Endothelial cell of umbilical vein (primary cell): Measurements from ENCODE around the gene DIAPH3. TPM values are rescaled to one million over a fixed set of nuclear protein-coding genes. Genes with fewer than 3 reads are reported as not detected.

ENCODE experiments used
- BruUV-seq: library from RNA; stranded (reverse); fragments of 400-500 nt; replicated peaks from 2 replicates; lab custom pipeline; 2021; lab: Mats Ljungman, UMichigan
- CTCF ChIA-PET: fragments of 300-600, 350-600 bp; sonication (Branson Sonifier 250); formaldehyde crosslinking; loops from one replicate; lab custom pipeline; 2021; ENCODE audit warnings: antibody characterized with exemption, inconsistent platforms; lab: Charles Lee
- POLR2A ChIA-PET: fragments of 300-600, 350-600 bp; sonication (Branson Sonifier 250); formaldehyde crosslinking; loops from one replicate; lab custom pipeline; 2021; ENCODE audit warnings: antibody characterized with exemption, inconsistent platforms; lab: Charles Lee
- DNase-seq: peaks from one replicate; pipeline ENCODE4 v3.0.0-alpha.2; 2011; ENCODE audit warnings: low read depth, low spot score
- FAIRE-seq: peaks from 2 replicates; lab custom pipeline; 2011; peaks lifted over from hg19 to GRCh38; lab: Jason Lieb, UNC
- H2AFZ ChIP-seq: 2 replicates; pipeline ENCODE4 v1.6.0; 2012; ENCODE audit warnings: low read depth, low read length, control low read depth, inconsistent platforms
- H3K27ac ChIP-seq: 2 replicates; pipeline ENCODE4 v1.5.1; 2011; ENCODE audit warnings: low read depth, mild to moderate bottlenecking, control low read depth, low read length, moderate library complexity; ENCODE audit not compliant: insufficient read depth
- H3K27me3 ChIP-seq, 2 experiments: 2 replicates each; pipeline versions ENCODE4 v1.6.0 to v1.6.1; 2011; ENCODE audit warnings: low read length in 2 of 2, mixed read lengths in 1 of 2; ENCODE audit not compliant: control insufficient read depth in 2 of 2, insufficient read depth in 2 of 2
- H3K36me3 ChIP-seq, 2 experiments: 2 replicates in 1 of 2; 3 replicates in 1 of 2; pipeline ENCODE4 v1.5.1; 2011; ENCODE audit warnings: low read length in 2 of 2, mild to moderate bottlenecking in 1 of 2, moderate library complexity in 1 of 2; ENCODE audit not compliant: control insufficient read depth in 2 of 2, insufficient read depth in 2 of 2; ENCODE audit errors: extremely low read depth in 1 of 2
- H3K4me1 ChIP-seq: 3 replicates; pipeline ENCODE4 v1.5.1; 2011; ENCODE audit warnings: mild to moderate bottlenecking, low read length; ENCODE audit not compliant: control insufficient read depth, insufficient read depth; ENCODE audit errors: extremely low read depth
- H3K4me2 ChIP-seq: 2 replicates; pipeline ENCODE4 v1.6.1; 2011; ENCODE audit warnings: low read length, control low read depth, mixed read lengths; ENCODE audit not compliant: insufficient read depth
- H3K4me3 ChIP-seq, 3 experiments: fragments of 200-600 bp in 1 of 3; sonication (generic), shearing (Covaris generic) in 1 of 3; replicated peaks in 1 of 3; 2 replicates each; pipeline ENCODE4 v1.5.1; 2011 to 2016; ENCODE audit warnings: control low read depth in 3 of 3, low read length in 3 of 3, mild to moderate bottlenecking in 2 of 3, inconsistent platforms in 1 of 3, low read depth in 1 of 3, moderate library complexity in 1 of 3; ENCODE audit not compliant: insufficient read depth in 1 of 3
- H3K79me2 ChIP-seq: 2 replicates; pipeline ENCODE4 v1.6.0; 2012; ENCODE audit warnings: low read length, inconsistent platforms; ENCODE audit not compliant: control insufficient read depth, insufficient read depth
- H3K9ac ChIP-seq: replicated peaks from 2 replicates; pipeline ENCODE3; 2011; ENCODE audit warnings: low read length, control low read depth; ENCODE audit not compliant: insufficient read depth; ENCODE audit errors: extremely low read depth
- H3K9me1 ChIP-seq: replicated peaks from 3 replicates; pipeline ENCODE4 v1.6.0; 2011; ENCODE audit warnings: mild to moderate bottlenecking, low read length; ENCODE audit not compliant: control insufficient read depth, insufficient read depth; ENCODE audit errors: extremely low read depth
- H3K9me3 ChIP-seq: replicated peaks from 2 replicates; pipeline ENCODE4 v1.5.1; 2012; ENCODE audit warnings: low read length, inconsistent platforms; ENCODE audit not compliant: control insufficient read depth, insufficient read depth
- H4K20me1 ChIP-seq: replicated peaks from 2 replicates; pipeline ENCODE3; 2011; ENCODE audit warnings: mild to moderate bottlenecking, low read length; ENCODE audit not compliant: control insufficient read depth, insufficient read depth; ENCODE audit errors: extremely low read depth
- EZH2 ChIP-seq: IDR thresholded peaks from 2 replicates; pipeline ENCODE4 v1.6.1; 2012; ENCODE audit warnings: borderline replicate concordance, low read depth, mild to moderate bottlenecking, moderate library complexity, low read length, inconsistent platforms; ENCODE audit not compliant: severe bottlenecking
- FOS ChIP-seq: IDR thresholded peaks from 2 replicates; pipeline ENCODE4 v1.6.1; 2011; ENCODE audit warnings: mild to moderate bottlenecking, low read length, moderate library complexity, borderline replicate concordance; ENCODE audit not compliant: insufficient read depth
- GATA2 ChIP-seq: IDR thresholded peaks from 2 replicates; pipeline ENCODE4 v1.7.0; 2011; ENCODE audit warnings: low read depth, mild to moderate bottlenecking, moderate library complexity, mixed read lengths, low read length; ENCODE audit not compliant: insufficient read length, insufficient read depth
- JUN ChIP-seq: IDR thresholded peaks from 2 replicates; pipeline ENCODE4 v1.6.1; 2011; ENCODE audit warnings: borderline replicate concordance, low read depth; ENCODE audit not compliant: insufficient read length, insufficient read depth
- MAX ChIP-seq: IDR thresholded peaks from 2 replicates; pipeline ENCODE4 v1.6.1; 2011; ENCODE audit not compliant: insufficient read depth, insufficient read length
- MYC ChIP-seq: IDR thresholded peaks from one replicate; pipeline ENCODE4 v1.6.1; 2011; ENCODE audit warnings: mild to moderate bottlenecking, low read depth, low read length
- POLR2A ChIP-seq: IDR thresholded peaks from 2 replicates; pipeline ENCODE4 v1.6.1; 2012; ENCODE audit warnings: low read depth, mild to moderate bottlenecking, control low read depth, low read length
- POLR2AphosphoS5 ChIP-seq: IDR thresholded peaks from 2 replicates; pipeline ENCODE4 v1.6.1; 2012; ENCODE audit warnings: low read depth, mild to moderate bottlenecking, control low read depth, low read length, moderate library complexity; ENCODE audit not compliant: insufficient read depth
- dilution Hi-C: fragments of 300-500 bp; cut with MboI; formaldehyde crosslinking; loops from one replicate; pipeline ENCODE4 v1.15.0; 2019; ENCODE audit warnings: low sequenced_read_pairs; ENCODE audit not compliant: extremely low pct_ligation_motif_present
- intact Hi-C: fragments of 100-400 bp; cut with micrococcal nuclease; formaldehyde crosslinking; loops from one replicate; pipeline ENCODE4 v1.10.0; 2022
- polyA plus RNA-seq, 4 experiments: library from polyadenylated mRNA; depleted of rRNA in 3 of 4; stranded (reverse) in 3 of 4; unstranded in 1 of 4; fragments of >200 nt; gene quantifications; 2 replicates each; pipeline versions ENCODE4 v1.2.1 to v1.2.3, GENCODE V29; 2011 to 2012; ENCODE audit warnings: missing spikeins in 1 of 4
- total RNA-seq: library from RNA; stranded (reverse); gene quantifications from 2 replicates; pipeline ENCODE4 v1.2.3, GENCODE V29; 2021
- TF ChIP-seq, protein P1 (sequence below), 2 donors: IDR thresholded peaks; 1 replicate in 1 of 2; 2 replicates in 1 of 2; pipeline ENCODE4 v1.5.1; 2011; ENCODE audit warnings: low read length in 2 of 2, mild to moderate bottlenecking in 2 of 2, moderate library complexity in 2 of 2, control low read depth in 1 of 2, inconsistent platforms in 1 of 2, low read depth in 1 of 2; ENCODE audit not compliant: insufficient read depth in 1 of 2; ENCODE audit errors: extremely low read depth in 1 of 2

The DIAPH3 gene
- total and polyA plus RNA-seq, 2 donors (not counting 3 experiments of a cell fraction or from before 2014, with no cell fraction given) = 9.9 to 44.0 TPM

DNA sequence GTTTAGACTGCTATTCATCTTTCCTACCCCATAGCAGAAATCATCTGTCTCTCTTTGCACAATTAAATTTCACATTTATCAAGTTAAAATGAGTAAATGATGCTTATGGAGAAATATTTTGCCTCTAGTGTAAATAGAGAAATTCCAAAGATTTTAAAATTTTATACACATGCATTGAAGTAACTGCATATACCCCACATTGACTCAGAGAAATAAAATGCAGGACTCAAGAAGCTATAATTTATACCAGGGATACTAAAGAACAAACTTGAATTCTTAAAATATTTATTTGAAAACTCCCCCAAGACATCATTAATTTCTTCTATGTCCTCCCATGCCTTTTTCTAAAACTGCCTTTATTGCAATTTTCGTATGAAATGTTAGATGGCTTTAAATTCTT lies 165.8 kb downstream of the DIAPH3 start:
- no peaks in the 10 kb centered on the region for H3K79me2 ChIP-seq
- H3K4me2 ChIP-seq = no peak overlapping the region
- no peaks in the 10 kb centered on the region for H4K20me1 ChIP-seq
- ChIA-PET CTCF (no interaction called here), POLR2A (no interaction called here)
- no peak overlapping the region for H3K9ac ChIP-seq
- no peak overlapping the region for H3K4me3 ChIP-seq
- H3K27me3 ChIP-seq = no peaks in the 10 kb centered on the region
- intact Hi-C loops = no loop called here
- H3K4me1 ChIP-seq = no peaks in the 10 kb centered on the region
- no peak for DNase-seq
- dilution Hi-C loops = no loop called here
- H3K36me3 ChIP-seq = no peaks in the 10 kb centered on the region
- H2AFZ ChIP-seq = no peak overlapping the region
- H3K9me1 ChIP-seq = peaks cover 3% of the 10 kb centered on the region
- TF ChIP-seq MYC = no peak
- no peak for TF ChIP-seq GATA2
- no peak for TF ChIP-seq POLR2A
- TF ChIP-seq POLR2AphosphoS5 = no peak
- TF ChIP-seq MAX = no peak
- TF ChIP-seq JUN = no peak
- TF ChIP-seq FOS = no peak
- TF ChIP-seq, protein P1, sequence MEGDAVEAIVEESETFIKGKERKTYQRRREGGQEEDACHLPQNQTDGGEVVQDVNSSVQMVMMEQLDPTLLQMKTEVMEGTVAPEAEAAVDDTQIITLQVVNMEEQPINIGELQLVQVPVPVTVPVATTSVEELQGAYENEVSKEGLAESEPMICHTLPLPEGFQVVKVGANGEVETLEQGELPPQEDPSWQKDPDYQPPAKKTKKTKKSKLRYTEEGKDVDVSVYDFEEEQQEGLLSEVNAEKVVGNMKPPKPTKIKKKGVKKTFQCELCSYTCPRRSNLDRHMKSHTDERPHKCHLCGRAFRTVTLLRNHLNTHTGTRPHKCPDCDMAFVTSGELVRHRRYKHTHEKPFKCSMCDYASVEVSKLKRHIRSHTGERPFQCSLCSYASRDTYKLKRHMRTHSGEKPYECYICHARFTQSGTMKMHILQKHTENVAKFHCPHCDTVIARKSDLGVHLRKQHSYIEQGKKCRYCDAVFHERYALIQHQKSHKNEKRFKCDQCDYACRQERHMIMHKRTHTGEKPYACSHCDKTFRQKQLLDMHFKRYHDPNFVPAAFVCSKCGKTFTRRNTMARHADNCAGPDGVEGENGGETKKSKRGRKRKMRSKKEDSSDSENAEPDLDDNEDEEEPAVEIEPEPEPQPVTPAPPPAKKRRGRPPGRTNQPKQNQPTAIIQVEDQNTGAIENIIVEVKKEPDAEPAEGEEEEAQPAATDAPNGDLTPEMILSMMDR (IDR thresholded peaks at IDR 0.05; ENCODE audit: extremely low read depth in 1 of 2, insufficient read depth in 1 of 2, low read depth in 1 of 2, low read length in 2 of 2) = no peak
- TF ChIP-seq EZH2 = no peak
- no peaks in the 10 kb centered on the region for H3K9me3 ChIP-seq
- FAIRE-seq = no peak
- BruUV-seq = no TSS peak
- no peak overlapping the region for H3K27ac ChIP-seq
